HG02763 (cell line): Measurements from ENCODE around the gene RNPC3.
"Not testable (repeated sequence)": the region's sequence is repeated elsewhere in the genome, so short reads cannot be mapped to it uniquely, and the experiment has no call there.

Experiments
- ATAC-seq: cut with Tn5 transposase; IDR thresholded peaks from one replicate; pipeline ENCODE4 v1.9.1; 2021; ENCODE audit warnings: mild to moderate bottlenecking, moderate library complexity; ENCODE audit not compliant: unreplicated experiment

Gene RNPC3

GRCh38 chr1:103560427-103560826, 34.9 kb downstream of the RNPC3 start:
- ATAC-seq: no peak

- not testable (repeated sequence) for ATAC-seq
These were observed 35.6 kb downstream of the RNPC3 start for GRCh38 chr1:103561124-103561523.

GRCh38 chr1:103561643-103562395, 36.3 kb downstream of the RNPC3 start:
- ATAC-seq: peak; percentile 80

GRCh38 chr1:103563056-103563455, 37.6 kb downstream of the RNPC3 start:
- ATAC-seq: no peak

- ATAC-seq: no peak
These were observed 44.0 kb downstream of the RNPC3 start for GRCh38 chr1:103569493-103569892.

GRCh38 chr1:103571289-103571688, 45.8 kb downstream of the RNPC3 start, which contains the start of gene AMY2B:
TSS of gene AMY2B (plus strand) at chr1:103571589. CDS start at chr1:103571603, 14 bp downstream.
- not testable (repeated sequence) for ATAC-seq

- ATAC-seq: no peak
These were observed 50.6 kb downstream of the RNPC3 start for GRCh38 chr1:103576065-103576464.

- ATAC-seq: not testable (repeated sequence)
These were observed 51.3 kb downstream of the RNPC3 start for GRCh38 chr1:103576784-103577183.

GRCh38 chr1:103582464-103582863, 57.0 kb downstream of the RNPC3 start:
- no peak for ATAC-seq

GRCh38 chr1:103583887-103584286, 58.4 kb downstream of the RNPC3 start:
- no peak for ATAC-seq

GRCh38 chr1:103584537-103584936, 59.0 kb downstream of the RNPC3 start:
- ATAC-seq: no peak

- not testable (repeated sequence) for ATAC-seq
These were observed 77.2 kb downstream of the RNPC3 start for GRCh38 chr1:103602740-103603139.
